Measurements from ENCODE around the gene ELP4. TPM values are rescaled to one million over a fixed set of nuclear protein-coding genes. Genes with fewer than 3 reads are reported as not detected.
"Not testable (repeated sequence)": the region's sequence is repeated elsewhere in the genome, so short reads cannot be mapped to it uniquely, and the experiment has no call there.

The ELP4 gene
- total RNA-seq, 1 experiment from 2014 or later = 24.6 TPM

- DNase-seq (ENCODE audit: low spot score) = no peak
These were observed 25.9 kb downstream of the ELP4 start for GRCh38 chr11:31535479-31535878.

GRCh38 chr11:31542862-31543261, 33.3 kb downstream of the ELP4 start:
- no peak for DNase-seq (ENCODE audit: low spot score)

GRCh38 chr11:31555938-31556337, 46.4 kb downstream of the ELP4 start:
- no peak for DNase-seq (ENCODE audit: low spot score)

GRCh38 chr11:31558001-31558400, 48.4 kb downstream of the ELP4 start:
- no peak for DNase-seq (ENCODE audit: low spot score)

DNA sequence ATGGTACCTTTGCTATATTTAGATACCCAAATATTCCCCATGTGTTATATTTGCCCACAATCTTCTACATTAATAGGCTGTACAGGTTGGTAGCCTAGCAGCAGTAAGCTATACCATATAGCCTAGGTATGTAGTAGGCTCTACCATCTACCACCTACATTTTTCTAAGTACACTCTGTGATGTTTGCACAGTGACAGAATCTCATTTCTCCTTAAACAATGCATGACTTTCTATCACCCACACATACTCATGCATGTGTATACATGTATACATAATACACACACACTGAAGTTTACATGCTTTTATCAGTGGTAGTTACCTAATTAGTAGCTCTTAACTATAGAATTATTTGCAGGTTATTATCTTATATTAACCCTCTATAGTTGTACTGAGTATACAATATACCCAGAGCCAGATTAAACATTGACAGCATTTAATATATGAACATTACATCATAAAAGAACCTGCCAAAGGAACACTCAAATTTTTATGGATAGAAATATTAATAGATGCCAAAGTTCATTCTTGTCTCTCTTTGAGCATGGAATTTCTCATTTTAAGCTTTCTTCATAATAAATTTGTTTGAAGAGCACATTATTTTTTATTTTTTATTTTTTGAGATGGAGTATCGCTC, 51.4 kb downstream of the ELP4 start:
- peak; percentile 30 for DNase-seq (ENCODE audit: low spot score)

GRCh38 chr11:31564517-31564916, 55.0 kb downstream of the ELP4 start:
- not testable (repeated sequence) for DNase-seq (ENCODE audit: low spot score)

GRCh38 chr11:31574133-31574532, 64.6 kb downstream of the ELP4 start:
- not testable (repeated sequence) for DNase-seq (ENCODE audit: low spot score)

- not testable (repeated sequence) for DNase-seq (ENCODE audit: low spot score)
These were observed 66.2 kb downstream of the ELP4 start for GRCh38 chr11:31575764-31576163.

GRCh38 chr11:31579412-31579811, 69.8 kb downstream of the ELP4 start:
- not testable (repeated sequence) for DNase-seq (ENCODE audit: low spot score)

DNA sequence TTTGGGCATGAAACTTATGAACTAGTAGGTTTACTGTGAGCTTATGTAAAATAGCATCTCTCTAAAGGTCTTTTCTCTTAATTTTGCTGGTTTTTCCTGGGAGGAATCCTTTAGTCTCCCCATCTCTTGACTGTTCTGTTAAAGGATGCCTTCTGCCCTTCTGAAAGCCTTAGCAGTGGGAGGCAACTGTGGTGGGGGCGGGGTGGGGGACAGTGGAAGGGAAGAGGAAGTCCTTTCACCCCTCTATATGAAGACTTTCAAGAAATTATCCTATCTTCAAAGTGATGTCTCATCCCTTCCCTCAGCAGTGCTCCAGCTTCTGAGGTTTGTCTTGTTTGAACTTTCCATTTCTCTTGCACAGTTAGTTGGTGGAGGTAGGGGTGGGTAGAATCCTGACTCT, 73.1 kb downstream of the ELP4 start:
- DNase-seq (ENCODE audit: low spot score) = no peak

DNA sequence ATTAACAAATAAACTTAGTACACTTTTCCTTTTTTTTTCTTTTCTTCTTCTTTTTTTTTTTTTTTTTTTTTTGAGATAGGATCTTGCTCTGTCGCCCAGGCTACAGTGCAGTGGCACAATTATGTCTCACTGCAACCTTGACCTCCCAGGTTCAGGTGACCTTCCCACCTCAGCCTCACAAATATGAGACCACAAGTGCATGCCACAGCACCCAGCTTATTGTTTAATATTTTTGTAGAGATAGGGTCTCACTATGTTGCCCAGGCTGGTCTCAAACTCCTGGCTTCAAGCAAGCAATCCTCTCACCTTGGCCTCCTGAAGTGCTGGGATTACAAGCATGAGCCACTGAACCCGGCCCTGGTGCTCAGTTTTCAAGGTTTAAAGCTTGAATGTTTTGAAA, 88.9 kb downstream of the ELP4 start:
- DNase-seq (ENCODE audit: low spot score) = no peak

GRCh38 chr11:31601635-31602282, 92.2 kb downstream of the ELP4 start:
- no peak for DNase-seq (ENCODE audit: low spot score)

DNA sequence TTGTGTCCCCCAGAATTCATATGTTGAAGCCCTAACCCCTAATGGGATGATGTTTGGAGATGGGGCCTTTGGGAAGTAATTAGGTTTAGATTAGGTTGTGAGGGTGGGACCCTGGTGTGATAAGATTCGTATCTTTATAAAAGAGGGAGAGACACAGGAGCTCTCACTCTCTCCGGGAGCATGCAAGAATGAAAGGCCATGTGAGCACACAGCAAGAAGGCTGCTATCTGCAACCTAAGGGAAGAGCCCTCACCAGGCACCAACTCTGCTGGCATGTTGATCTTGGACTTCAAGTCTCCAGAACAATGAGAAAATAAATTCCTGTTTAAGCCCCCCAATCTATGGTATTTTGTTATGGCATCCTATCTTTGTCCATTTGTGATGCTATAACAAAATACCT, 97.3 kb downstream of the ELP4 start:
- DNase-seq (ENCODE audit: low spot score) = no peak

DNA sequence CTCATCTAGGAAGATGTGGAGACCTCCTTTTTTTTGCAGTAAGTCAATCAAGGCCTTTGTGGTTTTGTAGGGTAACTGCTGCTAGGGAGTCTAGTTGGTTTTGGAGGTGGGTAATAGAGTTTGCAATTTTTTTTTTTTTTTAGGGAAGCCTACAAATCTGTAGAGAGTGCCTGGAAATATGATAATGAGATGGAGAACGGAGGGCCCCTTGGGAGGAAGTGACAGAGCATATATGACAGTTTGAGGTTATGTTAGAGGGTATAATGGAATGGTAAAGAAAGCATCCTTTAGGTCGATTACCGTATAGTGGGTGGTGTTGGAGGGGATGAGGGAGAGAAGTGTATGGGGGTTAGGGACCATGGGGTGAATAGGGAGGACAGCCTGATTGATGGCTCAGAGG, 98.3 kb downstream of the ELP4 start:
- no peak for DNase-seq (ENCODE audit: low spot score)

DNA sequence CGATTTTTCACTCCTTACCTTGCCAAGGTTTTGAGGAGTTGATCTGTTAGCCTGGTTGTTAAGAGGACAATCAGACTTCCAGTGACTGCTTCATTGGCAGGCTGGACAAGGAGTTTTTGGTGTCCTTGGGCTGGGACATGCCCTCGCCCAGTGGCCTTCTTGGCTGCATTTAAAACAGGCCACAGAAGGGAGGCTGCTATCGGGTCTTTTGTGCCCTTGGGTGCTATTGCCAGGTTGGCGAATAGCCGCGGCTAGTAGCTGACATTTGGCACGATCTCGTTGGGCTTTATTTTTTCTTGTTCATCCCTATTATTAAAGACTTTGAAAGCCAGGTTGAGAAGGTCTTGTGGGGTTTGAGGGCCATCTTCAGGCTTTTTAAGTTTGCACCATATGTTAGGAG, 99.4 kb downstream of the ELP4 start:
- DNase-seq (ENCODE audit: low spot score) = no peak

- no peak for DNase-seq (ENCODE audit: low spot score)
These were observed 101.0 kb downstream of the ELP4 start for GRCh38 chr11:31610544-31610943.

DNA sequence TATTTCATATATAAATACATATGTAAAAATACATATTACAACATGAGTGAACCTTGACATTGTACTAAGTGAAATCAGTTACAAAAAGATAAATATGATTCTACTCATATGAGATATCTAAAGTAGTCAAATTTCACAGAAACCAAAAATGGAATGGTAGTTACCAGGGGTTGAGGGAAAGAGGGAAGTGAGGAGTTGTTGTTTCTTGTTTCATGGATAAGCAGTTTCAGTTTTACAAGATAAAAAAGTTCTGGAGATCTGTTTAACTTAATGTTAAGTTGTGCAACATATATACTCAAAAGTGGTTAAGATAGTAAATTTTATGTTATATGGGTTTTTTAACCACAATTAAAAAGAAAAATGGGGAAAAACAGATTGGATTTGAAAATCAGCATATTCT, 107.7 kb downstream of the ELP4 start:
- no peak for DNase-seq (ENCODE audit: low spot score)

DNA sequence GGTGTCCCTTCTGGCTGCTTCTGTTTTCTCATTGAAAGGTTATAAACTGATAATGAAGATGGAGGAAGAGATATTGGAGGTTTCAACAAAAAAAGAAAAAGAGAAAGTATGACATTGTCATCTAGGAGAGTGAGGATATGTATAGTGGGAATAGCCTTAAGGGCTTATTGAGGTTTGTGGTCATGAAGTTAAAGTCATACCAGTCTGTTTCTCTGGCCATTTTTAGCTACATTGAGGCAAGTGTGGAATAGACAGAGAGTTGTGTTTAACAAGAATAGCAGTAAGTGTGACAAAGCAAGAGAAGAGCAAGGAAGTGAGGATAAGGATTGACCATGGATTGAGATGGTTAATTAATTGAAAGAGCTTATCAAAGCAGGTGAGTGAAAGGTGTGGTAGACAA, 110.4 kb downstream of the ELP4 start:
- no peak for DNase-seq (ENCODE audit: low spot score)

DNA sequence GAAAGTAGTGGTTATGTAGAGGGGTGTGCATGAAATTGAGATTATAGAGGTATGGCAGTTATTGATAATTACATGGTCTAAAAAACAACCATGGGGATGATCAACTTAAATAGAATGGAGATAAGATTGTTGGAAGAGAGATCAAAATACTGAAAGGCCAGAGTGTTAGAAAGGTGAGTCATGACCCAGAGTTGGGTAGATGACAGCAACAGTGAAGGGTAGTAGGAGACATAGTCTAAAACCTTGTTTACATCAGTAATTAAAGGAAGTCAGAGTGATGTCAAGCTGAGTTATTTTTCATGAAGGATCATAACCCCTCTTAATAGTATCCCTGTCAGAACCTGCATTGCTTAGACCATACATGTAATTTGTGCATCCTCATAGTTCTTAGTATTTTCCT, 110.9 kb downstream of the ELP4 start:
- no peak for DNase-seq (ENCODE audit: low spot score)

GRCh38 chr11:31625868-31626267, 116.3 kb downstream of the ELP4 start:
- no peak for DNase-seq (ENCODE audit: low spot score)

- no peak for DNase-seq (ENCODE audit: low spot score)
These were observed 118.5 kb downstream of the ELP4 start for GRCh38 chr11:31628111-31628510.

GRCh38 chr11:31636983-31637382, 127.4 kb downstream of the ELP4 start:
- no peak for DNase-seq (ENCODE audit: low spot score)

- DNase-seq (ENCODE audit: low spot score) = no peak
These were observed 131.0 kb downstream of the ELP4 start for GRCh38 chr11:31640611-31641010.
